Measurements from ENCODE around the gene SDS. TPM values are rescaled to one million over a fixed set of nuclear protein-coding genes. Genes with fewer than 3 reads are reported as not detected.

The SDS gene
- total RNA-seq, 1 experiment from 2014 or later: not detected

DNA sequence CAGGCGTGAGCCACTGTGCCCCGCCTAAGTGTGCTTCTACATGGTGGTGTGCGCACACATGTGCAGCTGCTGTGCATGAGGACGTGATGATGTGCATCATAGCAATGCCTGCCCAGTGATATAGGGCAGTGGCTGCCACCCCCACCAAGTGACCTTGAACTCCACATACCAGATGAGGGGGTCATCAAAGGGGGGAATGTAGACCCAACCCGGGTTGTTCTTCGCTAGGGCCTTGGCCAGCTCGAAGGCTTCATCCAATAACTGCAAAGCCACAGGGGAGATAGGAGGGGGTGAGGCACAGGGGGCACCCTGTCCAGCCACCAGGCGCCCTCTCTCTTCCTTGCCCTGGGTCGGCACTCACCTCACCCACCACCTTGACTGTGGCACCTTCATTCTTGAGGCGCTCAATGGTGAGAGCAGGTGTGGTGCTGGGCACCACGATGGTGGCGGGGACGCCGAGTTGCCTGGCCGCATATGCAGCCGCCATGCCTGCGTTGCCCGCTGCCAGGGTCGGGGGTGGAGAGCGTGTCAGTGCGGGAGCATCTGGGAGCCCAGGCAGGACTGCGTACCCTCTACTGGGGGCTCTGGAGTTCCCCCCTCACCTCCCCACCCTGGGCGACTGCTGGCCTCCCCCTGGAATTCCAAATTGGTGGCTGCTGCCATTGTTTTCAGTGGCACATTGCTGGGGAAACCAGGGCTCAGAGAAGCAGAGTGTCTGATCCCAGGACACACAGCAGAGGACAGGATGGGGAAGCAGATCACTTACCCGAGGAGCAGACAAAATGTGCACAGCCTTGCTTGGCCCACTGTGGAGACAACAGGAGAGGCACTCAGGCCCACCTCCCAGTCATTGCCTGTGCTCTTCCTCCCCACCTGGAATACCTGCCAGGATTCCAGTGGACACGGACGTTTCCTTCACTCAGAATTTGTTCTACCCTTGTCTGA is 5.1 kb downstream of the SDS start:
- H3K4me3 ChIP-seq: no peak overlapping the region
- no peaks in the 10 kb centered on the region for H3K27me3 ChIP-seq (ENCODE audit: insufficient read depth, low read depth)
- ChIA-PET POLR2A (ENCODE audit: unreplicated experiment) (no interaction called here), CTCF (no interaction called here)
- no peaks in the 10 kb centered on the region for H3K9me3 ChIP-seq (ENCODE audit: insufficient read depth, low read depth)
- DNase-seq: no peak
- intact Hi-C loops (cut with micrococcal nuclease; ENCODE audit: unreplicated experiment): no loop called here
- no TSS peak for BruUV-seq (replicated peaks)
- no peaks in the 10 kb centered on the region for H3K9me2 ChIP-seq (ENCODE audit: insufficient read depth)
- no peaks in the 10 kb centered on the region for H3K36me3 ChIP-seq (ENCODE audit: low read depth)
- no peaks in the 10 kb centered on the region for H3F3A ChIP-seq (ENCODE audit: insufficient read depth, low read depth)
- H4K20me1 ChIP-seq (ENCODE audit: insufficient read depth): no peaks in the 10 kb centered on the region
- H3K79me2 ChIP-seq (ENCODE audit: low read depth): no peaks in the 10 kb centered on the region
- H3K4me1 ChIP-seq (replicated peaks; ENCODE audit: insufficient read depth): no peaks in the 10 kb centered on the region
- H2AFZ ChIP-seq: no peak overlapping the region
- TF ChIP-seq EZH2 (IDR thresholded peaks at IDR 0.05; ENCODE audit: low read depth): no peak
- TF ChIP-seq, protein P1, sequence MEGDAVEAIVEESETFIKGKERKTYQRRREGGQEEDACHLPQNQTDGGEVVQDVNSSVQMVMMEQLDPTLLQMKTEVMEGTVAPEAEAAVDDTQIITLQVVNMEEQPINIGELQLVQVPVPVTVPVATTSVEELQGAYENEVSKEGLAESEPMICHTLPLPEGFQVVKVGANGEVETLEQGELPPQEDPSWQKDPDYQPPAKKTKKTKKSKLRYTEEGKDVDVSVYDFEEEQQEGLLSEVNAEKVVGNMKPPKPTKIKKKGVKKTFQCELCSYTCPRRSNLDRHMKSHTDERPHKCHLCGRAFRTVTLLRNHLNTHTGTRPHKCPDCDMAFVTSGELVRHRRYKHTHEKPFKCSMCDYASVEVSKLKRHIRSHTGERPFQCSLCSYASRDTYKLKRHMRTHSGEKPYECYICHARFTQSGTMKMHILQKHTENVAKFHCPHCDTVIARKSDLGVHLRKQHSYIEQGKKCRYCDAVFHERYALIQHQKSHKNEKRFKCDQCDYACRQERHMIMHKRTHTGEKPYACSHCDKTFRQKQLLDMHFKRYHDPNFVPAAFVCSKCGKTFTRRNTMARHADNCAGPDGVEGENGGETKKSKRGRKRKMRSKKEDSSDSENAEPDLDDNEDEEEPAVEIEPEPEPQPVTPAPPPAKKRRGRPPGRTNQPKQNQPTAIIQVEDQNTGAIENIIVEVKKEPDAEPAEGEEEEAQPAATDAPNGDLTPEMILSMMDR (conservative IDR thresholded peaks at IDR 0.05): no peak
- H3K27ac ChIP-seq: no peak overlapping the region
- H3K4me2 ChIP-seq: no peak overlapping the region

DNA sequence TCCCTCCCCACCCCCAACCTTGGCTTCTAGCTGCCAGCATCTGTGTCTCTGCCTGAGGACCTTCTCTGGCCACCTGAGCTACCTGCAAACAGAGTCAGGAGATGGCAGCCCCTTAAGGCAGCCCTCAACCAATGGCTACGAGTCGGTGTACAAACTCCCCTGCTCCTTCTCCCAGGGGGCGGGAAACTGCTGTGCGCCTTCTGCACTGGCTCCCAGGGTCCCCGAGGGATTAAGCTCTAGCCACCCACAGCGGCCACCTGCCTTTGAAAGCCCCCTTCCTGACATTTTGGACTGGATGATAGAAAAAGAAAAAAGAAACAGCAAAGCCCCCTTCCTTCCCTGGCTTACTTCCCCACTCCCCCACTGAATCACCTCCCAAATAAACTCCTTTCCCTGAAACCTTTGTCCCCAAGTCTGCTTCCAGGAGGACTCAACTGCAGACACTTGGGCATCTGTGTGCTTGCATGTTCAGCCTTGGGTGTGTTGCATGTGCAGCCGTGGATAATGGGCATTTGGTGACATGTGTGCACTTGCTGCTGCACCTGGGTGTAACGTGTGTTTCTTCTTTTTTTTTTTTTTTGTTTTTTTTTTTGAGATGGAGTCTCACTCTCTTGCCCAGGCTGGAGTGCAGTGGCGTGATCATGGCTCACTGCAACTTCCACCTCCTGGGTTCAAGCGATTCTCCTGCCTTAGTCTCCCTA is 6.0 kb downstream of the SDS start:
- intact Hi-C loops (cut with micrococcal nuclease; ENCODE audit: unreplicated experiment): no loop called here
- H3K36me3 ChIP-seq (ENCODE audit: low read depth): no peaks in the 10 kb centered on the region
- H3K27me3 ChIP-seq (ENCODE audit: insufficient read depth, low read depth): no peaks in the 10 kb centered on the region
- H2AFZ ChIP-seq: no peak overlapping the region
- no peaks in the 10 kb centered on the region for H3K9me3 ChIP-seq (ENCODE audit: insufficient read depth, low read depth)
- no peak overlapping the region for H3K4me3 ChIP-seq
- H4K20me1 ChIP-seq (ENCODE audit: insufficient read depth): no peaks in the 10 kb centered on the region
- no peaks in the 10 kb centered on the region for H3K4me1 ChIP-seq (replicated peaks; ENCODE audit: insufficient read depth)
- H3K4me2 ChIP-seq: no peak overlapping the region
- no peaks in the 10 kb centered on the region for H3K79me2 ChIP-seq (ENCODE audit: low read depth)
- H3F3A ChIP-seq (ENCODE audit: insufficient read depth, low read depth): no peaks in the 10 kb centered on the region
- ChIA-PET CTCF (no interaction called here), POLR2A (ENCODE audit: unreplicated experiment) (no interaction called here)
- TF ChIP-seq, protein P1 (conservative IDR thresholded peaks at IDR 0.05): no peak
- TF ChIP-seq EZH2 (IDR thresholded peaks at IDR 0.05; ENCODE audit: low read depth): no peak
- H3K9me2 ChIP-seq (ENCODE audit: insufficient read depth): no peaks in the 10 kb centered on the region
- no peak for DNase-seq
- no peak overlapping the region for H3K27ac ChIP-seq
- no TSS peak for BruUV-seq (replicated peaks)

DNA sequence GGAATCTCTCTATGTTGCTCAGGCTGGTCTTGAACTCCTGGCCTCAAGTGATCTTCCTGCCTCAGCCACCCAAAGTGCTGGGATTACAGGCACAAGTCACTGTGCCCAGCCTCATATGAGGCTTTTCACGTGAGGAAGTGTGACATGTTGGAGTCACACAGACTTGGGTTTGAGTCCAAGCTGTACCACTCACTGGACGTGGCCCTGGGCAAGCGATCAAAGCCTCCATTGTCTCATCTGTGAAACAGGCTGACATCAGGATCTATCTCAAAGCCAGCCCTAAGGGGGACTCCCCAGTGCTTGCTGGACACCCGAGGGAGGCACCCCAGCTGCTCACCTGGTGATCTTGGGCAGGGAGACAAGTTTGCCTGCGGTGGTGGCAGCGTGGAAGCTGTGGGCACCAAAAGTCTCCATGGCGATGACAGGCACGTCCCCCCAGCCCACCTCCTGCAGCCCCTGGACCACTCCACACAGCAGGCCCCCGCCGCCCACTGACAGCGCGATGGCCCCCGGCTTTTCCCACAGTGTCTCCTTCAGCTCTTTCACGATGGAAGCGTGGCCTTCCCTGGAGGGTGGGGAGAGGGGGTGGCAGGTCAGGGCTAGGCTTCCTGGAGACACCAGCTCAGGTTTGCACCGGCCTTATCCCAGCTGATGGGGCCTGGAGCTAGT is 6.7 kb downstream of the SDS start:
- Histone ChIP-seq H3K9me3 (ENCODE audit: insufficient read depth, low read depth) (no peaks in the 10 kb centered on the region), H4K20me1 (ENCODE audit: insufficient read depth) (no peaks in the 10 kb centered on the region), H3K4me2 (no peak overlapping the region), H3K27ac (no peak overlapping the region), H3K4me1 (replicated peaks; ENCODE audit: insufficient read depth) (no peaks in the 10 kb centered on the region), H2AFZ (no peak overlapping the region), H3F3A (ENCODE audit: insufficient read depth, low read depth) (no peaks in the 10 kb centered on the region), H3K79me2 (ENCODE audit: low read depth) (no peaks in the 10 kb centered on the region), H3K4me3 (no peak overlapping the region), H3K9me2 (ENCODE audit: insufficient read depth) (no peaks in the 10 kb centered on the region), H3K27me3 (ENCODE audit: insufficient read depth, low read depth) (no peaks in the 10 kb centered on the region), H3K36me3 (ENCODE audit: low read depth) (no peaks in the 10 kb centered on the region)
- ChIA-PET CTCF (no interaction called here), POLR2A (ENCODE audit: unreplicated experiment) (no interaction called here)
- intact Hi-C loops (cut with micrococcal nuclease; ENCODE audit: unreplicated experiment): no loop called here
- DNase-seq: no peak
- no TSS peak for BruUV-seq (replicated peaks)
- TF ChIP-seq, protein P1 (conservative IDR thresholded peaks at IDR 0.05): no peak
- no peak for TF ChIP-seq EZH2 (IDR thresholded peaks at IDR 0.05; ENCODE audit: low read depth)

Measured in PC-9 (cell line).